HL-60/S4 (cell line): ENCODE data around the gene TPCN2.

ENCODE experiments used
- in situ Hi-C: fragments of 300-500 bp; cut with MboI; formaldehyde crosslinking; loops from 2 replicates; pipeline ENCODE4 v1.14.3; 2022; ENCODE audit warnings: low sequenced_read_pairs

TPCN2 gene

DNA sequence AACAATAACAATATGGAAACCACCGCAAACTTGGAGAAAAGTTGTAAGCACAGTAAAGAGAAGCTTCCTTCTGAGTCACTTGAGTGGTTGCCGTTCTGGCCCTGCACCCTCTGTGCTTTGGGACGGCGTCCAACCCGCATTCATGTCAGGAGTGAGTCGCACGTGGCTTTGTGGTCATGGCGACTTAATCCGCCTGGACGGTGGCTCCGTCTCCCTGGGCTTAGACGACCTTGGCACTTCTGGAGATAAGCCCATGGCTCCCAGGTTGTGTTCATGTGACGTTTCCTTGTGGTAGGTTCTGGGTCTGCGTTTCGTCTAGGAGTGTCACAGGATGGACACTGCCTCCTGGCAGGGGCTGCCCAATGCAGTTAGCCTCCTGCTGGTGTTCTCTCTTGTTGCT lies 40.5 kb downstream of the TPCN2 start:
- in situ Hi-C loops = loop anchor here (25.0 kb wide), 1 partner anchor 452 kb away; no protein-coding TSS in a partner anchor

DNA sequence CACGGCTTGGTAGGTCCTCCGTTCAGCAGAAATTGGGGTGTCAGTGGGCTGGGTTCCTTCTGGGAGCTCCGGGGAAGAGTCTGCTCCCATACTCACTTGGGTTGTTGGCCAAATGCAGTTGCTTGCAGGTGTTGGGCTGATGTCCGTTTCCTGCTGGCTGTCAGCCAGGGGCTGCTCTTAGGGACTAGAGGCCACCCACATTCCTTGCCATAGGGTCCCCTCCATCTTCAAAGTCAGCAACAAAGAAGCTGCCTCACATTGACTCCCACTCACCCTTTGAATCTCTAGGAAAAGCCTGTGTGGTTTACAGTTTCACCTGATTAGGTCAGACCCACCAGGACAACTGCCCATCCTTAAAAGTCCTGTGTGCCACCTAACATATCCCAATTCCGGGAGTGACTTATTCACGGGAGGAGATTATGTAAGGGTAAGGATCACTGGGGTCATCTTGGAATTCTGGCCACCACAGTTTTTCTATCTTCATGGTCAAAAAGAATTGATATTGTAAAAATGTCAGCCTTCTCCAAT lies 43.0 kb downstream of the TPCN2 start:
- in situ Hi-C loops = loop anchor here (25.0 kb wide), 1 partner anchor 454 kb away; no protein-coding TSS in a partner anchor

DNA sequence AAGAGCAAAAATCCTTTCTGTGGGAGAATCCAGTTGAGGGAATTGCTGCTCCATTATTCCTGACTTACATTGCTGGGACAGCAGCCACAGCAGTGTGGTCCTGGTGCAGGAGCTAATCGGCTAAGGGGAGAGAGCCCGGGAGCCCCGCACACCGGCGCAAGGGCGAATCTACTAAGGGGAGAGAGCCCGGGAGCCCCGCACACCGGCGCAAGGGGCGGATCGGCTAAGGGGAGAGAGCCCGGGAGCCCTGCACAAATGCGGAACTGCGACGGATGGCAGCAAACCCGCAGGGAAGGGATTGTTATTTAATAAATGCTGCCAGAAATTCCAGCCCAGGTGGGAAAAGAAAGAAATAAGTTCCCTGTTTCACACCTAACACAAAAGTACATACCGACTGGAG lies 43.5 kb downstream of the TPCN2 start:
- in situ Hi-C loops = loop anchor here (25.0 kb wide), 1 partner anchor 455 kb away; no protein-coding TSS in a partner anchor

DNA sequence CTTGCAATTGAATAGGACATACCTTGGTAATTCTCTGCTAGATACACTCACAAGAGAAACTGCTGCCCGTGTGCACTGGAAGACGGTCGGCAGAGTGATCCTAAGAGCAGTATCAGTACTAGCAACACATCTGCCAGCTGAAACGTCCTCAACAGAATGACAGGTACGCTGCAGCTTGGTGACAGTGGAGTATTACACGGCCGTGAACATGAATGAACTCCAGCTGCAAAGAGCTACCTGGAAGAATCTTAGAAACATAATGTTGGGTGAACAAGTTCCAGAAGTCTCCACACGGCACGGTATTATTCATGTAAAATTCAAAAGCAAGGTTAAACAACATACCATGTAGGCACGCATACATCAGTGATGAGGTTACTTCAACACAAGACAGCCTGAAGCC lies 44.4 kb downstream of the TPCN2 start:
- in situ Hi-C loops = loop anchor here (25.0 kb wide), 1 partner anchor 456 kb away; no protein-coding TSS in a partner anchor

DNA sequence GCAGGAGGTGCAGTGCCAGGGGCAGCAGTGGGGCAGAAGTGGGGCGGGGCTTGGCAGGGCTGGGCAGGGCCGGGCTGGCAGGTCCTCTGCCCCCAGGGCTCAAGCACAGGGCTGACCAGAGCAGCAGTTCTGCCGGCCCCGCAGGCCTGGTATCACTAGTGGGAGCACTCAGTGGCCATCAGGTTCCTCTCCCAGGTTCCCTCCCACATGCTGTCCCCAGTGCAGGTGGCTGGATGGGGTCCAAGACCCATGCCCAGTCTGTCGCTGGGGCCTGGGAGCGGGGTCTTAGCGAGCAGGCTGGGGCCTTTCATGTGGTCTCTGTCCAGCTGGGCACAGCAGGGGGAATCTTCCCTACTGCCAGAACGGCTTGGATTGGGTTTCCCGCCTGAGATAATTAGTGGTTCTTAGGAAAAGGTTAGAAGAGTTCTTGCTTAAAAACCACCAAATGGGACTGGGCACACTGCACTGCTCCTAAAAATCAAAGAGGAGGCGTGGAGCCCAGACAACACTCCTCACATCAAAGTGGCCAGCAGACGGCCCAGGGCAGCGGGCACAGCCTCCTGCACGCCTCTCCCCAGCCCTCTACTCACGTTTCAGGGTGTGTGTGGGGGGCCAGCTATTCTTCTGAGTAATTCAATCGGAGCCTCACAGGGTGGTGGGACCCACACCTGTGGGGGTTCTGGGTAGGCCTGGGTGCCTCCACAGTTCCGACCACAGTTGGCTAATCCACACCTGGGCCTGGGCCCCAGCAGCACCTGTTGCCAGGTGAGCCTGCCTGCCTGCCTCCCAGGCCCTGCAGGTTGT lies 45.6 kb downstream of the TPCN2 start:
- in situ Hi-C loops = loop anchor here (25.0 kb wide), 1 partner anchor 457 kb away; no protein-coding TSS in a partner anchor

DNA sequence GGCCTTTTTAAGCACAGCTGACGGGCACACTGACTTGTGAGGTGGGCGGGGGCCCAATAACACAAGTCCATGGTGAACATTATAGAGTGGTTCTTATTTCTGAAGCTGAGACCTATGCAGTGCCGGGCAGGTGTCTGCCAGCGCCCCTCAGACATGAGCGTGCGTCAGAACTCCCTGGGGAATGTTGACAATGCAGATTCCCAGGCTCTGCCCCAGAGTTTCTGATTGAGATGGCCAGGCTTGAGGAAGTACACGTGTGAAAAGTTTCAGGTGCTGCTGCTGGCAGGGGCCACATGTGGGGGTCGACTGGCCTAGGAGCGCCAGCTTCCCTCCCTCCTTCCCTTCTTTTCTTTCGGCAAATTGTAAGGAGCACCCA lies 46.2 kb downstream of the TPCN2 start:
- in situ Hi-C loops = loop anchor here (25.0 kb wide), 1 partner anchor 458 kb away; no protein-coding TSS in a partner anchor

DNA sequence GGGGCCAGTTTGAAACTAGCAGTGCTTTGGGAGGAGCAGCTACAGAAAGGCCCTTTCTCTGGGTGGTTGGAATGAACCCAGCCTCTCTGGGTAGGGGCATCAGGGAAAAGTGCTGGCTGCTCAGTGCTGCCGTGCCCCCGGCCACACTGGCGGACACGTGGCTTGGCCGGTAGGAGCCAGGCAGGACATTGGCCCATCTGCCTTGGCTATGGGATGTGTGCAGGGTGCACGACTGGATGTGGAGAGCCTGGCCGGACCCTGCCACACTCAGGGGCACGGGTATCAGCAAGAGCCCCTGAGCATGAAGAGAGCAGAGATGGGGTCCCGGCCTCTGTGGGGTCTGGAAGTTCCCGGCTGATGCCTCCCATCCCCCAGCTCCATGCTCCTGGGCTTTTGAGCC lies 46.6 kb downstream of the TPCN2 start:
- in situ Hi-C loops = loop anchor here (25.0 kb wide), 1 partner anchor 458 kb away; no protein-coding TSS in a partner anchor

DNA sequence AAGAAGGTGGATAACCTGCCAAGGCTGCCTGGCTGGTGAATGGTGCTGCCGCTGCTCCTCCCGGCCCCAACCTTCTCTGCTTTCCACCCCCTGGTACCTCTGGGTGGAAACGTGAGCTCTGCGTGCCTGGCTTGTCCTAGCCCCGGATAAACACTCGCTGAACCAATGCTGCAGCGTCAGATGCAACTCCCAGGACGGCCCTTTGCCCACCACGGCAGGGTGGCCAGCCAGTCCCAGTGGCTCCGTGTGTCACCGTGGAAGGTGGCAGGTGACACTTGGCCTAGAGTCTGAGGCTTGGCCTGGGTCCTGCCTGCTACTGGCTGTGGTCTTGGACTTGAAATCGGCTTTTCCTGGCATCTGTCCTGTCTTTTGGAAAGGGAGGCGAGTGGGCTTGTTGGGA lies 47.7 kb downstream of the TPCN2 start:
- in situ Hi-C loops = loop anchor here (25.0 kb wide), 1 partner anchor 459 kb away; no protein-coding TSS in a partner anchor

DNA sequence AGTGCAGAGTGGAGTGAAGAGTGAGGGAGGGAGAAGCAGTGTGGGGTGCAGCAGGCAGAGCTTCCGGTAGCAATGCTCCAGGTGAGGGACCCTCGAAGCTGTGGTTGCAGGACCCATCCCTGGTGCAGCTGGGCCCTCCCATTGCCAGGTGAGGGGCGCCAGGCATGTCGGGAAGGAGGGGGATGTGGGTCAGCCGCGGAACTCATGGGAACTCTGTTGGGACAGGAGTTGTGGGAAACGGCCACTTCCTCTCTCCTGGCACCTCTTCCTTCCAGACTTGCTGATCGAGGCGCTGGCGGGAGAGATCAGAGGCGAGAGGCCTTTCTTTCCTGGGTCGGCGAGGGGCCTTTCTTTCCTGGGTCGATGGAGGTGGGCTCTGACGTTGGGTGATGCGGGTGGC lies 48.5 kb downstream of the TPCN2 start:
- in situ Hi-C loops = loop anchor here (25.0 kb wide), 1 partner anchor 460 kb away; no protein-coding TSS in a partner anchor

DNA sequence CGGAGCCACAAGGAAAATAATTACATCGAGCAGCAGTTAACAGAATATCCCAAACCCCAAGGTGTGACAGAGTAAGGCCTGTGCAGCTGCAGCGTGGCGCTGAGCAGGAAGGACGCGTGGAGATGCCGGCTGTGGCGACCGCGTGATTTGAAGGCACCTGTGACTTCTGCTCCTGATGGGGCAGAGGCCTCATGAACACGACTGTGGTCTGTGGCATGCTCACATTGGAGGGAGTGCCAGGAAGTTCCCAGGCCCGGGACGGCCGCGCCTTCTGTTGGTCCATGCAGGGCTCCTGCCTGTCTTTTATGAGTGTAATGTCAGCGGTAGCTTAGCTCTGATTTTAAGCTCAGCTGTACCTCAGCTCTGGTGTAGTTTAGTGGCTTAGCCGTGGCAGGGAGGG lies 50.4 kb downstream of the TPCN2 start:
- in situ Hi-C loops = loop anchor here (25.0 kb wide), 1 partner anchor 462 kb away; no protein-coding TSS in a partner anchor

DNA sequence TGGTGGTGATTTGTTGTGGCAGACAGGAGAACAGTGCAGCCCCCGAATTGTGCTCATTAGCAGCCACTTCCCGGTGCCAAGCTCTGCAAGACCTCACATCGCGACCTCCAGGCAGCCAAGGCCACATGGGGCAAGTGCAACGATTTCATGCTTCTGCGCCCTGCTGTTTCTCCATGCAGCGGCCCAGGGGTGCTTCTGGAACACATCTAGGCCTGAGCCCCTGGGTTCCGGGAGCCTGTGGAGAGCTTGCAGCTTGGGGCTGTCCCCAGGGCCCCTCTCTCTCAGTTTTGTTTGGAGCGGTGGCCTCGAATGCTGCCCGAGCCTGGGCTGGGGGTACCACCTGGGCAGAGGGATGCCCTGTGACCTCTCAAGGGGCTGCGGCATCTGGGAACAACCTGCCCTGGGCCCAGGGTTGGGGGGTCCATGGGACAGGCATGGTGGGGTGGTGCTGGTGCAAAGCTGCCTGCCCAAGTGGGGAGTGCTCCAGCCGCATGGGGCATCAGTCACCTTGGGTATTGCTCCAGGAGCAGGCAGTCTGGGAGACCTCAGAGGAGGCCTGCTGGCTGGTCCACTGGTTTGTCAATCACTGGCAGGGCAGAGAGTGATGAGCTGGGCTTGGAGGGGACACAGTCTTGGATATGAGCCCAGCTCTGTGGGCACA lies 51.9 kb downstream of the TPCN2 start:
- in situ Hi-C loops = loop anchor here (10.0 to 25.0 kb wide), 2 partner anchors 564 to 787 kb away; no protein-coding TSS in a partner anchor

DNA sequence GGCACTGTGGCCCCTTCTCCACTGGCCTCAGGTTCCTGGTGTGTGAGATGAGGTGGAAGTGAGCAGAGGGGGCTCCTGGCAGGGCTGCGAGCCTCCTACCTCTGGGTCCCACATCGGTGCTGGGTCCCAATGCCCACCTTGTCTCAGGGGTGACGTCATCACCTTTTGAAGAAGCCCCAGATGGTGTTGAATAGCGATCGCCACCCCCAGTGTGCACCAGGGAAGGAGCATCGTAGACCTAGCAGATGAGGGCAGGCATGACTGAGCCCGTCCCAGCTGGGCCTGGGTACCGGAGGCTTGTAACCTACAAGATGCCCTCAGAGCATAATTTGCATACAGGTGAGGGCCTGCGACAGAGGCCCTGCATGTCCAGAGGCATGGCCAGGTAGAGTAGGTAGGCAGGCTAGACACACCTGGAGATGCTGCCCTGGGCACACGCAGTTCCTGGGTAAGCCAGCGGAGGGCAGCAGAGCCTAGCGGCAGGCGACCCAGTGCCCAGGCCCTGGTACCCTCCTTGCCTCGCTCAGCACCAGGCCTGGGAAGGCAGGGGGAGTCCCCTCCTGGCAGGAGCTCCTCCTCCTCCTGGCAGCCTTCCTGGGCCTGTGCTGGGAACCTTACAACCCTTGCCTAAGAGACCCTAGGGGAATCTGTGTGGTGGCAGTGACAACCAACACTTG lies 52.5 kb downstream of the TPCN2 start:
- in situ Hi-C loops = loop anchor here (10.0 to 25.0 kb wide), 2 partner anchors 564 to 786 kb away; no protein-coding TSS in a partner anchor

DNA sequence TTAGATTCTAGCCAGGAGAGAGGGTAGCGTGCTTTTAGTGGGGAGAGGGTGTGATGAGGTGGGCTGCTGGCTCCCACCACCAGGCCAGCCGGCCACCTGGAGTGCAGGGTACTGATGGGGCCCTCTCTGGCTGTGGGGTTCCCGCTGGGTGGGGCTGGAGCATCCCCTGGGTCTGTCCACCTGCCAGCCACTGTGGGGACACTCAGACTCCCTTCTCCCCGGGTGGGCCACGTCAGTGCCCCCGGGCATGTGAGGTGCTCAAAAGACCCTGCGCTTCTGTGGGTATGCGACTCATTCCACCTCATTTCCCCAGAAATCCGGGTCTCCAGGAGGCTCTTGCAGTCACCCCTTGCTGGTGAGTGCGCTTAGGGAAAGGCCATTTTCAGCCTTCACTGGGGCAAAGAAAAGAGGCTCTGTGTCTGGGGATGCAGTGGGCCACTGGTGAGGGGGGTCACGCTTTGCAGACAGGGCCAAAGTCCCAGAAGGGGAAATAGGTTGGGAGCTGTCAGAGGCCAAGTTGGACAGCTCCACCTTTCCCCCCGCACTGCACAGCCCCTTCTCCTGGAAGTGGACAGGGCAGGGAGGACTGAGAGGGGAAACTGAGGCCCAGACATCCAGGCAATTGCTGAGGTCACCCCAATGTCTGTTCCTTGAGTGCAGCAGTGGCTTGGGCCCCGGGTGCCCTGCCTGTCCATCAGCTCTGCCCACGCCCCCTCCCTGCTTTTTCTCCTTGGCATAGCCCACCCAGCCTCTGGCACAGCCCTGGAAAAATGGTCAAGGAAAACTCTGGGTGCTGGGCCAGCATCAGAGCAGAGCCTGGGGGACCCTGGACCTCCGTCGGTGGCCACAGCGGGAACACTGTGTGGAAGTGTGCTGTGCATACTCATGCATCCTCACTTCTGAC lies 53.3 kb downstream of the TPCN2 start:
- in situ Hi-C loops = loop anchor here (10.0 to 25.0 kb wide), 2 partner anchors 563 to 785 kb away; no protein-coding TSS in a partner anchor

DNA sequence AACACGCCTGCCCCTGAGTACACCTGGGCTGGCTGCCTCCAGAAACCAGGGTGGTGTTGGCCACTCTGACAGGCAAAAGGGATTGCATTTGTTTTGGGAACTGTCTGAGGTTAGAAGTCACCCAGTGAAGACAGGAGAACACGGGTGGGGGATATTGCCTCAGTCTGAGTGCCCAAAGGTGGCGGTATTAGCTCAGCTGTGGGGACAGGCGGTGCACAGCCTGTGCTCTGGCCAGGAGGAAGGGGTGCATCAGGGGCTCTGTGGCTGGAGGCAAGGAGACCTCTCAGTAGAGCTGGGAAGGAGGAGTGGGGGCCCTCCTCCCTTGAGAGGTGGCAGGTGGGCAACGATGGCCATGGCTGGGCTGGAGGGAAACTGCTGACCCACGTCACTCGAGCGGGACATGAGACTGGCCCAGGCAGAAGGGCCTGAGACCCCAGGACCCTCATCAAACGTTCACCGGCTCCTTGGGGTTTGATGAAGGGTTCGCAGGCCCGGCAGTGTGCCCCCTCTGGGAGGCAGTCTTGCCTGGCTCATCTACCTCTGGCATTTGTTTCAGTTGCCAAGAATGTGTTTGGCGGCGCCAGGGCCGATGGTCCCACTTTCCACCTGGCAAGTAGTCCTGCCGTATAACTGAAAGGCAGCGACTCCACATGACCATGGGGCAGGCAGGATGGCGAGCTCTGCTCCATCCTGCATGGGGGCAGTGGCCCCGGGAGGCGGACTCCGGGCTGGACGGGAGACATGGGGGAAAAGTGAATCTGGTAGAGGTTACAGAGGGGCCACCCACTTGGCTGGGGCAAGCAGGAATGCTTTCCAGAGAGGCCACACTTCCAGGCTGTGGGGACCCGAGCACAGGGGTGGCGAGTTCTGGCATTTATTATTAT lies 54.2 kb downstream of the TPCN2 start:
- in situ Hi-C loops = loop anchor here (10.0 to 25.0 kb wide), 2 partner anchors 562 to 784 kb away; no protein-coding TSS in a partner anchor

DNA sequence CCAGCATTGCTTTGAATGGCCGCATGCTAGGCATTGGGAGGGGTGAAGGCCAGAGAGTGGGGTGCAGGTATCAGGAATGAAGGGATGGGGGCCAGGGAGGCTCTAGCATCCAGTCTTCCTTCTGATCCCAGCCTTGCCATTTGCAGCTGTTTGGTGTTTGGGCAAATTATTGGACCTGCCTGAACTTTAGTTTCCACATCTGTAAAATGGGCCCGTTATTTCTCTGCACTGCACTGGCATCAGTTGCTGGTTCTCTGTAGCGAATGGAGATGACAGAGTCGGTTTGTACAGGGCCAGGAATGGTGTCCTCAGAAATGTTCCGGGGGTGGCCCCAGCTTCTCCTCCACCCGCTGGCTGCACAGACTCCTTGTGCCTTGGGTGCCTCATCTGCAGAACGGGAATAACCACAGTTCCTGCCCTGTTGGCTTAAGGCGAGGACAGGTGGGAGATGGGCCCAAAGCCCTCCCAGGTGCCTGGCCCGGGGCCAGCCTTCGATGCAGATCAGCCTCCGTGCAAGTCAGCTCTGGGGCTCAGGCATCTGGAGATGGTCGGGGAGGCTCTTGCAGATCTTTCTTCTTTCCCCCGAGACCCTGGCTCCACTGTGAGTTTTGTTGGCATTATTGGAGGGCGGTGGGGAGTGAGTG lies 55.6 kb downstream of the TPCN2 start:
- in situ Hi-C loops = loop anchor here (10.0 to 25.0 kb wide), 2 partner anchors 560 to 783 kb away; no protein-coding TSS in a partner anchor

DNA sequence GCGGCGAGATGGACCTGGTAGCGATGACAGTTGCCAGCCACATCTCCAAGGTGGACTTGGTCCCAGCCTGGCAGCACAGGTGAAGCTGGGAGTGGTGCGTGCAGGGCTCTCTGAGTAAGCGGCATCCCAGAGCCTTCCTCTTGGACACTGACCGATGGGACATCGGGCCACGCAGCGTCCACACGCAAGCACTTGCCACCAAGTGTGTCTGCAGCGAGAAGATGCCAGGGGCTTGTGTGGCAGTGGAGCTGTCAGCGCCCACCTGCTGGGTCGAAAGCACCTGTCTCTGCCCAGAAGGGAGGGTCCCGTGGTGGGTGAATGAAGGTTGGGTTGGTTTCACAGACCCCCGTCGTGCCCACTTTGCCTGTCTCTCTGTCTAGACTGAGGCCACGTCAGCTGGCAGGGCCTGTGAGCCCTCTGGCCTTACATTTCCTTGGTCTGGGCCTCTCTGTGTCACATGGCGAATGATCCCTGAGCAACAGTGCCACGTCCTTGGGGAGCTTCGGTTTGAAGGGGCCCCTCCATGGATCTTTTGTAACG lies 56.2 kb downstream of the TPCN2 start:
- in situ Hi-C loops = loop anchor here (10.0 to 25.0 kb wide), 2 partner anchors 560 to 782 kb away; no protein-coding TSS in a partner anchor

DNA sequence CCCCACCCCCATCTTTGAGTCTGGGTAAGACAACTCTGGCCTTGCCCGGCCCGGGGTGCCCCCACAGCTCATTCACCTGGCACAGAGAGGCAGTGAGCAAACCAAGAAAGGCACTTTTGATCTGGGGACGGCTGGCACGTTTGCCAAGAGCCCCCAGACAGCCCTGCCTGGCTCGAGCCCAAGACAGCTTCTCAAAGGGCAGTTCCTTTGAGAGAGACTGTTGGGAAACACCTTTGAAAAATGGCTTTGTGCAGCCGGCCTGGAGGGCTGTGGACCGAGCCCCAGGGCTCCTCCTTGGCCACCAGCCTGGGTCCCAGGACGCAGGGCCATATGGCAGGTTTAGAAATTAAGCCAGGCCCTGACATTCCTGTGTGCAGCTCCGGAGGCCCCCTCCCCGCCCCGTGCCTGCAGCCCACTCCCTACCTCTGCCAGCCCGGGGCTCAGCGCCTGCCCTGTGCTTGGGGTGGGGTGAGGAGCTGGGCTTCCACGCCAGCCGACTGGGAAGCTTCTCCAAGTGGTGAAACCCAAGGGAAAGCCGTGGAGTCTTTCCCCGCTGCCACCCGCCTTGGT lies 56.8 kb downstream of the TPCN2 start:
- in situ Hi-C loops = loop anchor here (10.0 to 25.0 kb wide), 2 partner anchors 559 to 782 kb away; no protein-coding TSS in a partner anchor
